Measurements from ENCODE around the gene UCP3.

Gene UCP3

DNA sequence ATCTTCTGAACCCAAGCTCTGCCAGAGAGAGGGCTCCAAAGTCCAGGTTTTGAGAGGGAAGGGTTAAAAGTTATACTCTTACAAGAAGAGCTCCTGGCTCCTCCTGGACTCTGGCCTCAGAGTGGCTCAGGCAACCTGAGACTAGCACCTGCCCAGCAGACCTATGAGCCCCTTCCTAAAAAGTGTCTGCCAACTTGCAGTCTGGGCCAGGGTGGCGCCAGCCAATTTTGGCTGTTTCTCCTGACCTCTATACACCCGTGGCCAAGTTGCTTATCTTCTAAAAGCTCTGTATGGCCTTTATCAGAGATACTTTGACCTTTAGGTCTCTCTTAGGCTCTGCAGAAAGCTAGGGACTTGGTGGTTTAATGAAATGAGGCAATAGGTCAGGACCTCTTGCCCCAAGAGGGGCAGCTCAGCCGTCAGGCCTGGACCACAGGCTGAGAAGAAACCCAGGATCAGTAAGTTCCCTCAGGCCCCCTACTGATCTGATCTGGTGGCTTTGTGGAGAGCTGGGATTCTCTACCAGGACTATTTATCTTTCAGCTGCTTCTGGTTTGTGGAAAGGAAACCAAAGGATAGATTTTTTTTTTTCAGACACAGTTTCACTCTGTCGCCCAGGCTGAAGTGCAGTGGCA lies 10.3 kb upstream of the UCP3 start:
- TF ChIP-seq, protein P1, sequence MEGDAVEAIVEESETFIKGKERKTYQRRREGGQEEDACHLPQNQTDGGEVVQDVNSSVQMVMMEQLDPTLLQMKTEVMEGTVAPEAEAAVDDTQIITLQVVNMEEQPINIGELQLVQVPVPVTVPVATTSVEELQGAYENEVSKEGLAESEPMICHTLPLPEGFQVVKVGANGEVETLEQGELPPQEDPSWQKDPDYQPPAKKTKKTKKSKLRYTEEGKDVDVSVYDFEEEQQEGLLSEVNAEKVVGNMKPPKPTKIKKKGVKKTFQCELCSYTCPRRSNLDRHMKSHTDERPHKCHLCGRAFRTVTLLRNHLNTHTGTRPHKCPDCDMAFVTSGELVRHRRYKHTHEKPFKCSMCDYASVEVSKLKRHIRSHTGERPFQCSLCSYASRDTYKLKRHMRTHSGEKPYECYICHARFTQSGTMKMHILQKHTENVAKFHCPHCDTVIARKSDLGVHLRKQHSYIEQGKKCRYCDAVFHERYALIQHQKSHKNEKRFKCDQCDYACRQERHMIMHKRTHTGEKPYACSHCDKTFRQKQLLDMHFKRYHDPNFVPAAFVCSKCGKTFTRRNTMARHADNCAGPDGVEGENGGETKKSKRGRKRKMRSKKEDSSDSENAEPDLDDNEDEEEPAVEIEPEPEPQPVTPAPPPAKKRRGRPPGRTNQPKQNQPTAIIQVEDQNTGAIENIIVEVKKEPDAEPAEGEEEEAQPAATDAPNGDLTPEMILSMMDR (IDR thresholded peaks at IDR 0.05; ENCODE audit: control extremely low read depth, extremely low read depth, low read depth, missing control alignments): no peak
- ChIA-PET POLR2A (no interaction called here), CTCF (interaction anchor here (0.7 to 1.7 kb wide), 5 partner anchors 9 to 55 kb away, joined by 3 to 7 read pairs (median 3); partner anchors contain the start of gene UCP2)
- no peak for DNase-seq (ENCODE audit: extremely low spot score)

GRCh38 chr11:74018331-74019005 lies 9.6 kb upstream of the UCP3 start:
- POLR2A ChIA-PET: no interaction called here

GRCh38 chr11:74017631-74018030 lies 8.7 kb upstream of the UCP3 start:
- TF ChIP-seq, protein P1 (IDR thresholded peaks at IDR 0.05; ENCODE audit: control extremely low read depth, extremely low read depth, low read depth, missing control alignments): no peak
- CTCF ChIA-PET: interaction anchor here (1.3 to 1.7 kb wide), 4 partner anchors 9 to 54 kb away, joined by 3 to 7 read pairs (median 4); no protein-coding TSS in a partner anchor

More at GRCh38 chr11:74018331-74019005, 9.6 kb upstream of the UCP3 start:
- CTCF ChIA-PET: interaction anchor here (0.7 to 1.7 kb wide), 6 partner anchors 8 to 55 kb away, joined by 3 to 7 read pairs (median 3); partner anchors contain the start of gene UCP2
- no peak for DNase-seq (ENCODE audit: extremely low spot score)
- TF ChIP-seq, protein P1 (IDR thresholded peaks at IDR 0.05; ENCODE audit: control extremely low read depth, extremely low read depth, low read depth, missing control alignments): no peak

DNA sequence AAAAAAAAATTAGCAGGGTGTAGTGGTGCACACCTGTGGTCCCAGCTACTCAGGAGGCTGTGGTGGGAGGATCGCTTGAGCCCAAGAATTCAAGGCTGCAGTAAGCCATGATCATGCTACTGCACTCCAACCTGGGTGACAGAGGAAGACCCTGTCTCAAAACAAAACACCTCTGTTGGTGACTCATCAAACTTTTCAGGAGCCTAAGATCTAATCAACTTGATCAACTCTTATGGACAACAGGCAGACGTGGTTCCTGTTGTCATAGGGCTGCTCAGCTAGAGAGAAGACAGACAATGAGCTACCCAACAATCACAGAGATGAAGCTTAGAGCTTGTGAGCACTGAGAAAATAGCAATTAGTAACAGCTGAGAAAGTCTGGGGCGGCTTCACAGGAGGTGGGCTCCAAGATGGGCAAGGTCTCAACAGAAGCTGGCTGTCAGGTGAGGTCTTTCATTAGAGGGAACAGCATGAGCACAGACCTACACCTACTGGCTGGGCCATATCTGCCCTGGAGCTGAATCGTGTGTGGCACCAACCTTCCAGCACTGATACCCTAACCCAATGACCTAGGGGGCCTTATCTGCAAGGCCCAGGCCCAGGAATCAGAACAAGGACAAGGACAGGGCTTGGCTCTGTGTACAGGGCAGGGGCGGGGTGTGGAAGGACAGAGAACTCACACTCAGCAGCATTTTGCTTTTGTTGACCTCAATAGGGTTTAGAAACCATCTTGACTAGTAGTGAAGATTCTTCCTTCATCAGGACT lies 7.2 kb upstream of the UCP3 start:
- CTCF ChIA-PET: interaction anchor here (1.0 to 2.7 kb wide), 6 partner anchors 14 to 52 kb away, joined by 3 to 7 read pairs (median 4); no protein-coding TSS in a partner anchor
- no peak for DNase-seq (ENCODE audit: extremely low spot score)
- POLR2A ChIA-PET: no interaction called here
- TF ChIP-seq, protein P1 (IDR thresholded peaks at IDR 0.05; ENCODE audit: control extremely low read depth, extremely low read depth, low read depth, missing control alignments): no peak

More at GRCh38 chr11:74017631-74018030, 8.7 kb upstream of the UCP3 start:
- DNase-seq (ENCODE audit: extremely low spot score): no peak
- POLR2A ChIA-PET: no interaction called here

DNA sequence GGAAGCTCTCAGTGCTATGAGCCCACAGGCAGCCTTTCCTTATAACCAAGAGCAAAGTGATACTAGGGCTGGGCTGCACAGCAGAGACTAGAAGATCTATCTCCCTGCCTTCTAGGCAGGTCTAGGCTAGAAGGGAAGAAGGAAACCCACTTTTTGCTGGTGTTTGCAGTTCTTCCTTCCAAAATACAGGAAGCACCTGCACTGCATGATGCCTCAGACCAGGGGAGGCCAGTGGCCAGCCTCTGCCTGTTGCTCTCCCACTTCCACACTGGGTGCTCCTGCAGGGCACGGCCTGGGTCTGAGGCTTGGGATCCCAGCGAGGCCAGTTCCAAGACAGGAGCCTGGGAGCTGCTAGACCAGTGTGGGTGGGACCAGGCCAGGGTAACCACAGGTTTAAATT lies 6.0 kb upstream of the UCP3 start:
- CTCF ChIA-PET: interaction anchor here (1.0 to 2.7 kb wide), 7 partner anchors 12 to 155 kb away, joined by 3 to 7 read pairs (median 4); partner anchors contain the start of genes C2CD3 and PPME1
- POLR2A ChIA-PET: no interaction called here

More for the DNA sequence above, 6.0 kb upstream of the UCP3 start:
- TF ChIP-seq, protein P1 (IDR thresholded peaks at IDR 0.05; ENCODE audit: control extremely low read depth, extremely low read depth, low read depth, missing control alignments): no peak
- DNase-seq (ENCODE audit: extremely low spot score): no peak
